OCI-LY3 (cell line): Measurements from ENCODE around the gene ZNF526.

Experiments
- H2AFZ ChIP-seq: fragments of 200-600, 300-600 bp; shearing (Covaris generic); 2 replicates; pipeline ENCODE4 v1.6.0; 2014; ENCODE audit warnings: antibody characterized with exemption, low read depth, low read length
- H3K27ac ChIP-seq: fragments of 200-600, 300-600 bp; sonication (generic); 2 replicates; pipeline ENCODE4 v1.5.1; 2014; ENCODE audit warnings: mild to moderate bottlenecking, low read length, moderate library complexity, mixed read lengths
- H3K27me3 ChIP-seq: fragments of 200-600, 300-600 bp; sonication (generic); 2 replicates; pipeline ENCODE4 v1.6.1; 2014; ENCODE audit warnings: low read depth, low read length, mixed read lengths
- H3K36me3 ChIP-seq: fragments of 200-600, 300-600 bp; sonication (generic); replicated peaks from 2 replicates; pipeline ENCODE3; 2014; ENCODE audit warnings: low read depth, low read length, mixed read lengths
- H3K4me1 ChIP-seq: fragments of 300-600, 200-600 bp; sonication (generic); 2 replicates; pipeline ENCODE4 v1.6.1; 2014; ENCODE audit warnings: low read length, mixed read lengths
- H3K4me2 ChIP-seq: fragments of 200-600, 300-600 bp; sonication (generic); 2 replicates; pipeline ENCODE4 v1.6.1; 2014; ENCODE audit warnings: low read length, mixed read lengths
- H3K4me3 ChIP-seq: fragments of 300-600, 200-600 bp; sonication (generic); 2 replicates; pipeline ENCODE4 v1.5.1; 2014; ENCODE audit warnings: antibody characterized with exemption, mild to moderate bottlenecking, low read length, moderate library complexity
- H3K79me2 ChIP-seq: fragments of 300-600, 200-600 bp; shearing (Covaris generic); 2 replicates; pipeline ENCODE4 v1.6.1; 2014; ENCODE audit warnings: mild to moderate bottlenecking, low read length, mixed read lengths
- H3K9ac ChIP-seq: fragments of 300-600, 200-600 bp; shearing (Covaris generic); 2 replicates; pipeline ENCODE4 v1.6.0; 2014; ENCODE audit warnings: mild to moderate bottlenecking, low read length, moderate library complexity
- H3K9me3 ChIP-seq: fragments of 200-600, 300-600 bp; shearing (Covaris generic); 2 replicates; pipeline ENCODE4 v1.6.1; 2014; ENCODE audit warnings: low read length, mixed read lengths; ENCODE audit not compliant: insufficient read depth
- H4K20me1 ChIP-seq: fragments of 200-600, 300-600 bp; sonication (generic); 2 replicates; pipeline ENCODE4 v1.6.1; 2016; ENCODE audit warnings: low read length, mixed read lengths; ENCODE audit not compliant: insufficient read depth
- CTCF ChIP-seq: fragments of 200-600, 300-600 bp; sonication (generic); IDR thresholded peaks from 2 replicates; pipeline ENCODE4 v1.5.1; 2014; ENCODE audit warnings: antibody characterized with exemption, low read length, low read depth
- EZH2phosphoT487 ChIP-seq: fragments of 200-600 bp; shearing (Covaris generic); IDR thresholded peaks from 2 replicates; pipeline ENCODE4 v1.6.1; 2018; ENCODE audit warnings: antibody characterized with exemption, mixed run types, low read depth

Gene ZNF526, protein sequence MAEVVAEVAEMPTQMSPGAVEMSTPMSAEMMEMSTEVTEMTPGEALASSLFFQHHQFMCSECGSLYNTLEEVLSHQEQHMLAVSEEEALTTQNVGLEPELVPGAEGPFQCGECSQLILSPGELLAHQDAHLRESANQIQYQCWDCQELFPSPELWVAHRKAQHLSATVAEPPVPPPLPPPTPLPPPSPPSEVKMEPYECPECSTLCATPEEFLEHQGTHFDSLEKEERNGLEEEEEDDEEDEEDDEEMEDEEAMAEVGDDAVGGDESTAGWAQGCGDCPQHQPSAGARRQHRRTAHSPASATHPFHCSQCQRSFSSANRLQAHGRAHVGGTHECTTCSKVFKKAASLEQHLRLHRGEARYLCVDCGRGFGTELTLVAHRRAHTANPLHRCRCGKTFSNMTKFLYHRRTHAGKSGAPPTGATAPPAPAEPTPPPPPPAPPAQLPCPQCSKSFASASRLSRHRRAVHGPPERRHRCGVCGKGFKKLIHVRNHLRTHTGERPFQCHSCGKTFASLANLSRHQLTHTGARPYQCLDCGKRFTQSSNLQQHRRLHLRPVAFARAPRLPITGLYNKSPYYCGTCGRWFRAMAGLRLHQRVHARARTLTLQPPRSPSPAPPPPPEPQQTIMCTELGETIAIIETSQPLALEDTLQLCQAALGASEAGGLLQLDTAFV

DNA sequence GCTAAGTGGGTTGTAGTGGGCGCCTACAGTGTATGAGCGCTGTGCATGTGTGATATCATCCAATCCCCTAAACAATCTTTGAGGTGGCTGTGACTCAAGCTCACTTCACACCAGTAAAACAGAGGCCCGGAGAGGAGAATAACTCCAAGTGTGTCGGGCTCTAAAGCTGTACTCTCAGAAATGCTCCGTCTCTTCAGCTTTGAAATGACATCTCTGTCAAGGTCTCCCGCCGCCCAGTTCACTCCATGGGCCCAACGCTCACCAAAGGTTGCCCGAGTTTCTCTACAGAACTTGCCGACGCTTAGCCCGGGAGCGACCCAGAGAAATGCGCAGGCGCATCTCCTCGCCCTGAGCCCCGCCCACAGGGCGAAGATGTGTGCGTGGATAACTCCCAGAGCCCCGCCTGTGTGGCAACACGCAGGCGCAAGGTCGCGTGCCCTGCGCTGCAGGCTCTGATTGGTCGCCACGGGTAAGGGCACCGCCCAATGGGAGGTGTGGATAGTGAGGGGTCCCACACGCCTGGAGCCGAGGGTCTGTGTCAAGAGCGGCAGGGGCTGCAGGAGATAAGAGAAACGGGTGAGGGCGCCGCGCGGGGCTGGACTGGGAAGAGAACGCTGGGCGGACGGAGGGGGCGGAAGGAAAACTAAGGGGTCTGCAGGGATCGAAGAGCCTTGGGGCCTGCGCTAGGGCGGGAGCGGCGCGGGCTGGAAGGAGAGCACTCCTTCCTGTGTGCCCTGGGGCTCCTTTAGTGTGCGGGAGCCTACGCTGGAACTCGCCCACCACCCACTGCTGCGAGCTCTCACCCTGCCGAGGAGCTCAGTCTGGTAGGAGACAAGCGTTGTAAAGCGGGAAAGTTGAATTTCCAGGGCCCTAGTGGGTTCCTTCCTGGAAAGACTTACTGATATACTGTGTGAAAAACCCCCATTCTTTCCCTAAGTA is at the start of gene ZNF526:
TSS of gene ZNF526 (plus strand) at position 501 of the 939 bp plus-strand sequence. CDS start 4,092 bp downstream, outside the sequence.
- no peaks in the 10 kb centered on the region for H3K9me3 ChIP-seq
- peak within 1 kb of the TSS; percentile 88 for H3K9ac ChIP-seq
- peaks cover 22% of the 10 kb centered on the region; the same call in 1 of the 2 replicates for H4K20me1 ChIP-seq
- no peaks in the 10 kb centered on the region for H3K27me3 ChIP-seq
- peaks cover 25% of the 10 kb centered on the region for H3K36me3 ChIP-seq
- peak within 1 kb of the TSS; percentile 9 for H2AFZ ChIP-seq
- H3K4me1 ChIP-seq, result peaks cover 27% of the 10 kb centered on the region
- no peak for TF ChIP-seq EZH2phosphoT487
- TF ChIP-seq CTCF, result no peak
- H3K27ac ChIP-seq, result peak within 1 kb of the TSS; percentile 75
- H3K79me2 ChIP-seq, result peaks cover 76% of the 10 kb centered on the region
- H3K4me2 ChIP-seq, result peak within 1 kb of the TSS; percentile 99
- peak within 1 kb of the TSS; percentile 90 for H3K4me3 ChIP-seq

DNA sequence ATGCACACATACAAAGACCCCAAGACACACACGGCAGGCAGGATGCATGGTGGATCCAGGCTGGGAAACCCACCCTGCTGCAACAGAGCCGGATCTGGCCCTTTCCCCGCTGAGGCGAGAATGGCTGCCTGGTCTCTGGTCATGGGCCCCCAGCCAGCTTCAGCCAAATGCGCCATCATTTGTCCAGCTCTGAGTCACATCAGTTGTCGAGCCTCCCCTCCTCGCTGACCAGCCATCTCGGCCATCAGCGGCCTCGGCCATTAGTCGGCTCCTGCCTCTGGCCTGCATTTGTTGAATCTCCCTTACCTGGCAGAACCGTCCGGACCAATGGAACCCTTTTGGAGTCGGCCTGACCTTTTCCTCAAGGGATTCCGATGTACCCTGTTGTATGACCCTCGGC is 49.4 kb upstream of the ZNF526 start:
- Histone ChIP-seq H3K4me3 (no peak overlapping the region), H3K36me3 (no peaks in the 10 kb centered on the region), H3K4me1 (no peaks in the 10 kb centered on the region), H3K4me2 (no peak overlapping the region), H4K20me1 (no peaks in the 10 kb centered on the region), H3K9ac (no peak overlapping the region), H2AFZ (no peak overlapping the region), H3K79me2 (no peaks in the 10 kb centered on the region), H3K9me3 (no peaks in the 10 kb centered on the region), H3K27me3 (peaks cover 2% of the 10 kb centered on the region), H3K27ac (no peak overlapping the region)
- TF ChIP-seq CTCF, result no peak
- no peak for TF ChIP-seq EZH2phosphoT487

GRCh38 chr19:42172261-42172660 is 47.9 kb upstream of the ZNF526 start:
- H3K9me3 ChIP-seq, result no peaks in the 10 kb centered on the region
- no peaks in the 10 kb centered on the region for H3K79me2 ChIP-seq
- H3K36me3 ChIP-seq, result no peaks in the 10 kb centered on the region
- peaks cover 12% of the 10 kb centered on the region for H3K27me3 ChIP-seq
- H3K9ac ChIP-seq, result no peak overlapping the region
- H2AFZ ChIP-seq, result no peak overlapping the region
- H3K4me3 ChIP-seq, result no peak overlapping the region
- H4K20me1 ChIP-seq, result no peaks in the 10 kb centered on the region
- TF ChIP-seq EZH2phosphoT487 (no peak), CTCF (no peak)
- H3K4me2 ChIP-seq, result no peak overlapping the region
- peaks cover 1% of the 10 kb centered on the region for H3K4me1 ChIP-seq
- no peak overlapping the region for H3K27ac ChIP-seq

DNA sequence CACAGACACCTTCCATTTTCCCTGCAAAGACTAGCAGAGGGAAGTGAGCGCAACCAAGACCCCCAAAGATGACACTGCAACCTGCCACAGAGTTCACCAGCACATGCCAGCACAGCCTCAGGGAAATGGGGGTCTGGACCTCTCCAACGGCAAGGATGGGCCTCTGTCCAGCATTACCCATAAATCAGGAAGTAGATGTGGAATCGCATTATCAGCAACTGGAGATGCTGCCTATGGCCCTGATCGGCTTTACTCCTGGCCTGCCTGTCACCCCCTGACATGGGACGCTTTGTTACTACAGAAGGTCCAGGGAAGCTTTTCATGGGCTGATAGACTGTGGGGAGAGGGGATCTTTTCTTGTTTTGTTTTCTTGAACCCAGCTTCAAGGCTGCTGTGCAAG is 46.4 kb upstream of the ZNF526 start:
- no peaks in the 10 kb centered on the region for H3K36me3 ChIP-seq
- no peak overlapping the region for H3K4me3 ChIP-seq
- peaks cover 26% of the 10 kb centered on the region for H3K27me3 ChIP-seq
- no peak overlapping the region for H2AFZ ChIP-seq
- H4K20me1 ChIP-seq, result no peaks in the 10 kb centered on the region
- no peak overlapping the region for H3K27ac ChIP-seq
- no peaks in the 10 kb centered on the region for H3K9me3 ChIP-seq
- H3K79me2 ChIP-seq, result no peaks in the 10 kb centered on the region
- no peak overlapping the region for H3K4me2 ChIP-seq
- peaks cover 7% of the 10 kb centered on the region for H3K4me1 ChIP-seq
- TF ChIP-seq EZH2phosphoT487 (no peak), CTCF (no peak)
- no peak overlapping the region for H3K9ac ChIP-seq
